K562 (cell line): ENCODE results near the gene ANTKMT. TPM values are rescaled to one million over a fixed set of nuclear protein-coding genes. Genes with fewer than 3 reads are reported as not detected.

Source experiments
- ATAC-seq: fragments of 200-7000 bp; cut with Tn5 transposase; 3 replicates; pipeline ENCODE4 v1.9.1; 2020; ENCODE audit warnings: moderate library complexity
- BruUV-seq: library from RNA; stranded (reverse); fragments of 400-500 nt; replicated peaks from 2 replicates; lab custom pipeline; 2021; lab: Mats Ljungman, UMichigan
- CTCF ChIA-PET: fragments of 300-600 bp; formaldehyde crosslinking; extraction: SDS; loops from one replicate; lab custom pipeline; 2021; ENCODE audit warnings: low intra/inter-chr PET ratio; lab: Yijun Ruan, JAX
- POLR2A ChIA-PET: fragments of 300-600, 350-650 bp; sonication (Branson Sonifier 250); formaldehyde crosslinking; extraction: SDS; loops from one replicate; lab custom pipeline; 2021; ENCODE audit warnings: antibody characterized with exemption, inconsistent platforms; lab: Yijun Ruan, JAX
- DNase-seq, 4 experiments: peaks; one replicate each; pipeline versions ENCODE4 v3.0.0 to v3.0.0-alpha.2; 2011 to 2018; ENCODE audit warnings: low spot score in 3 of 4, mixed read lengths in 3 of 4; ENCODE audit errors: extremely low read depth in 1 of 4
- FAIRE-seq: peaks from 2 replicates; lab custom pipeline; 2011; peaks lifted over from hg19 to GRCh38; lab: Jason Lieb, UNC
- H2AFZ ChIP-seq: 2 replicates; pipeline ENCODE4 v1.6.0; 2011; ENCODE audit warnings: low read depth, low read length, control low read depth, inconsistent platforms
- H3K27ac ChIP-seq: fragments of 200-600 bp; 3 replicates; pipeline ENCODE4 v1.8.0; 2011; ENCODE audit warnings: low read depth, mild to moderate bottlenecking, control low read depth, inconsistent platforms, low read length, moderate library complexity, mixed read lengths; ENCODE audit errors: extremely low read depth
- H3K27me3 ChIP-seq, 2 experiments: fragments of 300-600 bp in 1 of 2; 2 replicates in 1 of 2; 3 replicates in 1 of 2; pipeline versions ENCODE4 v1.6.0 to v1.8.0; 2011; ENCODE audit warnings: inconsistent platforms in 2 of 2, low read length in 2 of 2, mild to moderate bottlenecking in 1 of 2, mixed read lengths in 1 of 2, moderate library complexity in 1 of 2; ENCODE audit not compliant: control insufficient read depth in 2 of 2, insufficient read depth in 2 of 2
- H3K36me3 ChIP-seq: fragments of 300-600 bp; 3 replicates; pipeline ENCODE4 v1.8.0; 2011; ENCODE audit warnings: mild to moderate bottlenecking, low read length, inconsistent platforms; ENCODE audit not compliant: control insufficient read depth, insufficient read depth
- H3K4me1 ChIP-seq, 2 experiments: fragments of 200-600 bp in 1 of 2; replicated peaks in 1 of 2; 2 replicates in 1 of 2; 3 replicates in 1 of 2; pipeline versions ENCODE4 v1.5.1 to v1.8.0; 2011; ENCODE audit warnings: inconsistent platforms in 2 of 2, low read length in 2 of 2, mild to moderate bottlenecking in 1 of 2, mixed read lengths in 1 of 2, moderate library complexity in 1 of 2; ENCODE audit not compliant: control insufficient read depth in 2 of 2, insufficient read depth in 2 of 2
- H3K4me2 ChIP-seq: 2 replicates; pipeline ENCODE4 v1.6.1; 2011; ENCODE audit warnings: low read length, control low read depth, inconsistent platforms, mixed read lengths; ENCODE audit not compliant: insufficient read depth
- H3K4me3 ChIP-seq: fragments of 200-600 bp; sonication (generic), shearing (Covaris generic); 2 replicates; pipeline ENCODE4 v1.5.1; 2016; ENCODE audit warnings: control low read depth, inconsistent platforms
- H3K79me2 ChIP-seq: fragments of 200-600 bp; 3 replicates; pipeline ENCODE4 v1.8.0; 2011; ENCODE audit warnings: low read length, inconsistent platforms; ENCODE audit not compliant: control insufficient read depth, insufficient read depth
- H3K9ac ChIP-seq, 2 experiments: 2 replicates each; pipeline versions ENCODE4 v1.6.0 to v1.6.1; 2011; ENCODE audit warnings: low read depth in 2 of 2, low read length in 2 of 2, control low read depth in 1 of 2, inconsistent platforms in 1 of 2, mild to moderate bottlenecking in 1 of 2, mixed read lengths in 1 of 2; ENCODE audit not compliant: insufficient read depth in 1 of 2
- H3K9me1 ChIP-seq: one replicate; pipeline ENCODE4 v1.6.0; 2011; ENCODE audit warnings: inconsistent platforms, mild to moderate bottlenecking, low read length, moderate library complexity; ENCODE audit not compliant: control insufficient read depth, insufficient read depth
- H3K9me3 ChIP-seq: replicated peaks from 2 replicates; pipeline ENCODE4 v1.5.1; 2011; ENCODE audit warnings: low read depth, low read length, inconsistent platforms; ENCODE audit not compliant: control insufficient read depth, insufficient read depth
- H4K20me1 ChIP-seq: replicated peaks from 2 replicates; pipeline ENCODE4 v1.6.1; 2011; ENCODE audit warnings: low read length, inconsistent platforms, mixed read lengths; ENCODE audit not compliant: control insufficient read depth, insufficient read depth
- DNMT1 ChIP-seq: fragments of 450-650 bp; IDR thresholded peaks from 2 replicates; pipeline ENCODE4 v1.6.1; 2016; ENCODE audit warnings: antibody characterized with exemption, mild to moderate bottlenecking
- ESRRB ChIP-seq: fragments of 250-450 bp; sonication (Bioruptor Pico); IDR thresholded peaks from 2 replicates; pipeline ENCODE4 v1.5.0; 2020; ENCODE audit warnings: mild to moderate bottlenecking, moderate library complexity, borderline replicate concordance
- GABPB2 ChIP-seq: fragments of 250-450 bp; sonication (Bioruptor Pico); conservative IDR thresholded peaks from 2 replicates; pipeline ENCODE4 v1.5.1; 2021; ENCODE audit warnings: mild to moderate bottlenecking
- HDAC2 ChIP-seq: fragments of 450-650 bp; IDR thresholded peaks from 2 replicates; pipeline ENCODE4 v1.6.1; 2016; ENCODE audit warnings: mild to moderate bottlenecking
- KLF10 ChIP-seq: fragments of 250-450 bp; sonication (Bioruptor Pico); IDR thresholded peaks from 2 replicates; pipeline ENCODE4 v1.6.1; 2021; ENCODE audit warnings: matching md5 sums
- NFE2 ChIP-seq: IDR thresholded peaks from 2 replicates; pipeline ENCODE4 v1.6.1; 2014; ENCODE audit warnings: antibody characterized with exemption, low read depth
- OTX1 ChIP-seq: fragments of 450-650 bp; formaldehyde crosslinking; IDR thresholded peaks from 2 replicates; pipeline ENCODE4 v1.4.0; 2022; ENCODE audit warnings: mild to moderate bottlenecking
- POLR2A ChIP-seq: fragments of 450-650 bp; conservative IDR thresholded peaks from 2 replicates; pipeline ENCODE4 v1.6.1; 2016
- POLR2AphosphoS5 ChIP-seq: IDR thresholded peaks from 2 replicates; pipeline ENCODE4 v1.6.1; 2011; ENCODE audit warnings: mild to moderate bottlenecking, low read depth, low read length, moderate library complexity; ENCODE audit not compliant: control insufficient read depth, insufficient read depth
- POLR2G ChIP-seq: fragments of 200-400 bp; formaldehyde crosslinking; IDR thresholded peaks from 2 replicates; pipeline ENCODE4 v1.6.1; 2017; ENCODE audit warnings: low read depth, mild to moderate bottlenecking, antibody characterized with exemption, low read length, moderate library complexity
- RBM25 ChIP-seq: fragments of 200-400 bp; formaldehyde crosslinking; IDR thresholded peaks from 2 replicates; pipeline ENCODE4 v1.6.1; 2018; ENCODE audit warnings: low read length, low read depth, moderate library complexity; ENCODE audit not compliant: severe bottlenecking
- WHSC1 ChIP-seq: IDR thresholded peaks from one replicate; pipeline ENCODE4 v1.6.1; 2012; ENCODE audit warnings: low read length, control low read depth, inconsistent platforms
- YY1 ChIP-seq, 3 experiments: IDR thresholded peaks; 2 replicates each; pipeline ENCODE4 v1.6.1; 2011; ENCODE audit warnings: low read length in 2 of 3, mild to moderate bottlenecking in 2 of 3, moderate library complexity in 2 of 3, borderline replicate concordance in 1 of 3, control low read depth in 1 of 3, low read depth in 1 of 3; ENCODE audit not compliant: insufficient read depth in 3 of 3, insufficient replicate concordance in 2 of 3, control insufficient read depth in 1 of 3, insufficient read length in 1 of 3; ENCODE audit errors: extremely low read depth in 1 of 3
- WGBS: fragments of 100-300 bp; shearing (Covaris generic); methylation state at CpG from one replicate; pipeline ENCODE4 v1.1.6; 2016; ENCODE audit warnings: low coverage, mixed read lengths; ENCODE audit not compliant: insufficient coverage; ENCODE audit errors: missing lambda C conversion rate; 5-methylcytosine and 5-hydroxymethylcytosine counted together
- in situ Hi-C: fragments of 300-500 bp; cut with MboI; formaldehyde crosslinking; loops from 4 replicates; pipeline ENCODE4 v1.15.0; 2018; ENCODE audit warnings: inconsistent platforms, mixed read lengths
- intact Hi-C: fragments of 100-400 bp; cut with micrococcal nuclease; formaldehyde crosslinking; loops from 2 replicates; pipeline ENCODE4 v1.14.2; 2022
- polyA plus RNA-seq, 8 experiments: library from polyadenylated mRNA; depleted of rRNA in 4 of 8; stranded (reverse) in 5 of 8; unstranded in 3 of 8; fragments of >200 nt; fragmentation: Nextera tagmentation in 2 of 8; fragmentation: Illumina TruSeq in 1 of 8; extraction: Ambion mirVana in 2 of 8; extraction: Trizol in 1 of 8; gene quantifications; 2 replicates each; pipeline versions ENCODE4 v1.2.1 to v1.2.3, GENCODE V29; 2011 to 2014; ENCODE audit warnings: inconsistent platforms in 1 of 8, missing spikeins in 1 of 8
- total RNA-seq, 7 experiments: library from RNA; depleted of rRNA in 6 of 7; stranded (reverse); fragments of >200 nt in 6 of 7; fragmentation: Illumina TruSeq in 2 of 7; extraction: Trizol in 2 of 7; gene quantifications; 2 replicates each; pipeline versions ENCODE4 v1.2.1 to v1.2.3, GENCODE V29; 2011 to 2021; ENCODE audit warnings: low replicate concordance in 1 of 7
- TF ChIP-seq, protein P1 (sequence below): fragments of 450-650 bp; IDR thresholded peaks from 2 replicates; pipeline ENCODE4 v1.6.1; 2016
- TF ChIP-seq, protein P2 (sequence below): IDR thresholded peaks from 3 replicates; pipeline ENCODE4 v1.6.1; 2011; ENCODE audit warnings: borderline replicate concordance, mild to moderate bottlenecking, moderate library complexity; ENCODE audit not compliant: insufficient read length; ENCODE audit errors: extremely low read depth
- TF ChIP-seq, protein P3 (sequence below), 2 experiments: fragments of 450-650 bp in 1 of 2; sonication (generic) in 1 of 2; formaldehyde crosslinking in 1 of 2; IDR thresholded peaks in 1 of 2; conservative IDR thresholded peaks in 1 of 2; 2 replicates each; pipeline versions ENCODE4 v1.6.1 to v1.8.1; 2016 to 2023; ENCODE audit warnings: mild to moderate bottlenecking in 2 of 2, moderate library complexity in 2 of 2, inconsistent platforms in 1 of 2, missing genetic modification reagents in 1 of 2

Gene ANTKMT
- total and polyA plus RNA-seq, 9 of the 15 experiments (the other 6 are each of a cell fraction or from before 2014, with no cell fraction given): 0.58 to 217 (median 19.1) TPM

DNA sequence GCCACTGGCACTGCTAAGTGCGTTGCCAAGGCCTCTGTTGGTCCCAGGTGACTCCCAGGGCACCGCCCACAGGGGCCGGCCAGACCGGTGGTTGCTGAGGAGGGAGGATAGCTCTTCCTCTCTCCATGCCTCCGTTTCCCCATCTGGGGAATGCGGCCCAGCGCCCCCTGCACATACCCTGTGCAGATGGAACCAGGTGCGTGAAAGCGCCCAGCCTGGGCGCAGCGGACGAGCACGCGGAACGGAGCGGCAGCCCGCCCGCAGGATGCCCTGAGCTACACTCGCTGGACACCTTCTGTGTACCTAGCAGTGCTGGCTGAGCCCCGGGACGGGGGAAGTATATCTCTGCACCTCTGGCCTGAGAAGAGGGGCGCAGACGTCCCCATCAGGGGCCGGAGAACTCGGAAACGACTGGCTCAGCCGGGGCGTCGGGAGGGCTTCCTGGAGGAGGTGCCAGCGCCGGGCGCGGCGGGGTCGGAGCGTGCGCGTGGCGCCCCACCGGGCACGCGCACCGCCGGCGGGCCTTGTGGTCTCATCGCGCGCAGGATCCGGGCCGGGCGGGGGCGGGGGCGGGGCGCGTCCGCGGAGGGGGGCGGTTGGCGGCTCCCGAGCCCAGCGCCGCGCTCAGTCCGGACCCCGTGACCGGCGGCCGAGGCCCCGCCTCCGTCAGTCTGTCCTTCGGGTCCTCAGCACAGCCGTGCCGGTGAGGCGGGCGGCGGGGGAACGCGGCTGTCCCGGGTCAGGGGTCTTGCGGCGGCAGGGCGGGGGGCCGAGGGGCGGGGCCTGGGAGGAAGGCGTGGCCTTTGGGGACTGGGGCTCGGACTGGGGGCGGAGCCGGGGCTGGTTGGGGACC is 5.7 kb downstream of the ANTKMT start, which contains the start of the genes CCDC78 and HAGHL:
Gene CCDC78, minus strand, starts transcription at position 6 of the 853 bp plus-strand sequence. CDS start 76 bp downstream, outside the sequence.
Gene HAGHL, plus strand, starts transcription at position 669 of the 853 bp plus-strand sequence. CDS start 404 bp downstream, outside the sequence.
- no peak for FAIRE-seq
- Histone ChIP-seq H2AFZ (peak within 1 kb of the TSS; percentile 33; the same call in 1 of the 2 replicates), H3K79me2 (peaks cover 43% of the 10 kb centered on the region), H3K9ac (peak within 1 kb of the TSS; percentile 90 to 100), H4K20me1 (no peaks in the 10 kb centered on the region; the same call in 1 of the 2 replicates), H3K27me3 (no peaks in the 10 kb centered on the region), H3K4me3 (peak within 1 kb of the TSS; percentile 80), H3K4me1 (peaks cover 15 to 97% of the 10 kb centered on the region in 2 experiments), H3K4me2 (peak within 1 kb of the TSS; percentile 97), H3K9me1 (no peaks in the 10 kb centered on the region), H3K27ac (peak within 1 kb of the TSS; percentile 98), H3K36me3 (peaks cover 37% of the 10 kb centered on the region; the same call in 1 of the 3 replicates), H3K9me3 (no peaks in the 10 kb centered on the region)
- 46% methylated on average over 22 of the region's 88 CpGs for whole genome bisulfite sequencing
- ChIA-PET CTCF (no interaction called here), POLR2A (interaction anchor here (0.5 to 4.5 kb wide), 5 partner anchors 10 to 568 kb away, joined by 3 to 25 read pairs (median 5); partner anchors contain the start of gene METRN)
- BruUV-seq: no TSS peak
- in situ Hi-C loops (no loop called here), intact Hi-C loops (no loop called here)
- peak; percentile 48 for ATAC-seq
- peak; percentile 86 to 89 (median 87) for DNase-seq
- TF ChIP-seq OTX1 (CRISPR knock-in tag) (no peak), HDAC2 (no peak), GABPB2 (CRISPR knock-in tag) (no peak), YY1 (IDR thresholded peaks at IDR 0.05; ENCODE audit: borderline replicate concordance in 1 of 3, control insufficient read depth in 1 of 3, extremely low read depth in 1 of 3, insufficient read depth in 3 of 3, insufficient read length in 1 of 3, insufficient replicate concordance in 2 of 3, low read depth in 1 of 3, low read length in 2 of 3) (peak in 1 of 3 experiments; percentile 12), DNMT1 (no peak), KLF10 (CRISPR knock-in tag) (no peak), WHSC1 (no peak), NFE2 (no peak), POLR2G (peak; percentile 56), RBM25 (peak; percentile 99), POLR2A (peak; percentile 15; the same call in 1 of the 2 replicates), POLR2AphosphoS5 (peak; percentile 41; the same call in 1 of the 2 replicates), ESRRB (no peak)
- TF ChIP-seq, protein P1, sequence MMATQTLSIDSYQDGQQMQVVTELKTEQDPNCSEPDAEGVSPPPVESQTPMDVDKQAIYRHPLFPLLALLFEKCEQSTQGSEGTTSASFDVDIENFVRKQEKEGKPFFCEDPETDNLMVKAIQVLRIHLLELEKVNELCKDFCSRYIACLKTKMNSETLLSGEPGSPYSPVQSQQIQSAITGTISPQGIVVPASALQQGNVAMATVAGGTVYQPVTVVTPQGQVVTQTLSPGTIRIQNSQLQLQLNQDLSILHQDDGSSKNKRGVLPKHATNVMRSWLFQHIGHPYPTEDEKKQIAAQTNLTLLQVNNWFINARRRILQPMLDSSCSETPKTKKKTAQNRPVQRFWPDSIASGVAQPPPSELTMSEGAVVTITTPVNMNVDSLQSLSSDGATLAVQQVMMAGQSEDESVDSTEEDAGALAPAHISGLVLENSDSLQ: no peak
- TF ChIP-seq, protein P2, sequence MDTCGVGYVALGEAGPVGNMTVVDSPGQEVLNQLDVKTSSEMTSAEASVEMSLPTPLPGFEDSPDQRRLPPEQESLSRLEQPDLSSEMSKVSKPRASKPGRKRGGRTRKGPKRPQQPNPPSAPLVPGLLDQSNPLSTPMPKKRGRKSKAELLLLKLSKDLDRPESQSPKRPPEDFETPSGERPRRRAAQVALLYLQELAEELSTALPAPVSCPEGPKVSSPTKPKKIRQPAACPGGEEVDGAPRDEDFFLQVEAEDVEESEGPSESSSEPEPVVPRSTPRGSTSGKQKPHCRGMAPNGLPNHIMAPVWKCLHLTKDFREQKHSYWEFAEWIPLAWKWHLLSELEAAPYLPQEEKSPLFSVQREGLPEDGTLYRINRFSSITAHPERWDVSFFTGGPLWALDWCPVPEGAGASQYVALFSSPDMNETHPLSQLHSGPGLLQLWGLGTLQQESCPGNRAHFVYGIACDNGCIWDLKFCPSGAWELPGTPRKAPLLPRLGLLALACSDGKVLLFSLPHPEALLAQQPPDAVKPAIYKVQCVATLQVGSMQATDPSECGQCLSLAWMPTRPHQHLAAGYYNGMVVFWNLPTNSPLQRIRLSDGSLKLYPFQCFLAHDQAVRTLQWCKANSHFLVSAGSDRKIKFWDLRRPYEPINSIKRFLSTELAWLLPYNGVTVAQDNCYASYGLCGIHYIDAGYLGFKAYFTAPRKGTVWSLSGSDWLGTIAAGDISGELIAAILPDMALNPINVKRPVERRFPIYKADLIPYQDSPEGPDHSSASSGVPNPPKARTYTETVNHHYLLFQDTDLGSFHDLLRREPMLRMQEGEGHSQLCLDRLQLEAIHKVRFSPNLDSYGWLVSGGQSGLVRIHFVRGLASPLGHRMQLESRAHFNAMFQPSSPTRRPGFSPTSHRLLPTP: peak; percentile 77
- TF ChIP-seq, protein P3, sequence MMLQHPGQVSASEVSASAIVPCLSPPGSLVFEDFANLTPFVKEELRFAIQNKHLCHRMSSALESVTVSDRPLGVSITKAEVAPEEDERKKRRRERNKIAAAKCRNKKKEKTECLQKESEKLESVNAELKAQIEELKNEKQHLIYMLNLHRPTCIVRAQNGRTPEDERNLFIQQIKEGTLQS (IDR thresholded peaks at IDR 0.05): no peak
- TF ChIP-seq, protein P3 (CRISPR knock-in tag; conservative IDR thresholded peaks at IDR 0.05): no peak
